Endothelial cell of umbilical vein (primary cell): ENCODE measurements around the gene PHF23. TPM values are rescaled to one million over a fixed set of nuclear protein-coding genes. Genes with fewer than 3 reads are reported as not detected.

ENCODE experiments used
- BruUV-seq: library from RNA; stranded (reverse); fragments of 400-500 nt; replicated peaks from 2 replicates; lab custom pipeline; 2021; lab: Mats Ljungman, UMichigan
- CTCF ChIA-PET: fragments of 300-600, 350-600 bp; sonication (Branson Sonifier 250); formaldehyde crosslinking; loops from one replicate; lab custom pipeline; 2021; ENCODE audit warnings: antibody characterized with exemption, inconsistent platforms; lab: Charles Lee
- POLR2A ChIA-PET: fragments of 300-600, 350-600 bp; sonication (Branson Sonifier 250); formaldehyde crosslinking; loops from one replicate; lab custom pipeline; 2021; ENCODE audit warnings: antibody characterized with exemption, inconsistent platforms; lab: Charles Lee
- DNase-seq: peaks from one replicate; pipeline ENCODE4 v3.0.0-alpha.2; 2011; ENCODE audit warnings: low read depth, low spot score
- FAIRE-seq: peaks from 2 replicates; lab custom pipeline; 2011; peaks lifted over from hg19 to GRCh38; lab: Jason Lieb, UNC
- H2AFZ ChIP-seq: 2 replicates; pipeline ENCODE4 v1.6.0; 2012; ENCODE audit warnings: low read depth, low read length, control low read depth, inconsistent platforms
- H3K27ac ChIP-seq: 2 replicates; pipeline ENCODE4 v1.5.1; 2011; ENCODE audit warnings: low read depth, mild to moderate bottlenecking, control low read depth, low read length, moderate library complexity; ENCODE audit not compliant: insufficient read depth
- H3K27me3 ChIP-seq, 2 experiments: 2 replicates each; pipeline versions ENCODE4 v1.6.0 to v1.6.1; 2011; ENCODE audit warnings: low read length in 2 of 2, mixed read lengths in 1 of 2; ENCODE audit not compliant: control insufficient read depth in 2 of 2, insufficient read depth in 2 of 2
- H3K36me3 ChIP-seq, 2 experiments: 2 replicates in 1 of 2; 3 replicates in 1 of 2; pipeline ENCODE4 v1.5.1; 2011; ENCODE audit warnings: low read length in 2 of 2, mild to moderate bottlenecking in 1 of 2, moderate library complexity in 1 of 2; ENCODE audit not compliant: control insufficient read depth in 2 of 2, insufficient read depth in 2 of 2; ENCODE audit errors: extremely low read depth in 1 of 2
- H3K4me1 ChIP-seq: 3 replicates; pipeline ENCODE4 v1.5.1; 2011; ENCODE audit warnings: mild to moderate bottlenecking, low read length; ENCODE audit not compliant: control insufficient read depth, insufficient read depth; ENCODE audit errors: extremely low read depth
- H3K4me2 ChIP-seq: 2 replicates; pipeline ENCODE4 v1.6.1; 2011; ENCODE audit warnings: low read length, control low read depth, mixed read lengths; ENCODE audit not compliant: insufficient read depth
- H3K4me3 ChIP-seq, 3 experiments: fragments of 200-600 bp in 1 of 3; sonication (generic), shearing (Covaris generic) in 1 of 3; replicated peaks in 1 of 3; 2 replicates each; pipeline ENCODE4 v1.5.1; 2011 to 2016; ENCODE audit warnings: control low read depth in 3 of 3, low read length in 3 of 3, mild to moderate bottlenecking in 2 of 3, inconsistent platforms in 1 of 3, low read depth in 1 of 3, moderate library complexity in 1 of 3; ENCODE audit not compliant: insufficient read depth in 1 of 3
- H3K79me2 ChIP-seq: 2 replicates; pipeline ENCODE4 v1.6.0; 2012; ENCODE audit warnings: low read length, inconsistent platforms; ENCODE audit not compliant: control insufficient read depth, insufficient read depth
- H3K9ac ChIP-seq: replicated peaks from 2 replicates; pipeline ENCODE3; 2011; ENCODE audit warnings: low read length, control low read depth; ENCODE audit not compliant: insufficient read depth; ENCODE audit errors: extremely low read depth
- H3K9me1 ChIP-seq: replicated peaks from 3 replicates; pipeline ENCODE4 v1.6.0; 2011; ENCODE audit warnings: mild to moderate bottlenecking, low read length; ENCODE audit not compliant: control insufficient read depth, insufficient read depth; ENCODE audit errors: extremely low read depth
- H3K9me3 ChIP-seq: replicated peaks from 2 replicates; pipeline ENCODE4 v1.5.1; 2012; ENCODE audit warnings: low read length, inconsistent platforms; ENCODE audit not compliant: control insufficient read depth, insufficient read depth
- H4K20me1 ChIP-seq: replicated peaks from 2 replicates; pipeline ENCODE3; 2011; ENCODE audit warnings: mild to moderate bottlenecking, low read length; ENCODE audit not compliant: control insufficient read depth, insufficient read depth; ENCODE audit errors: extremely low read depth
- JUN ChIP-seq: IDR thresholded peaks from 2 replicates; pipeline ENCODE4 v1.6.1; 2011; ENCODE audit warnings: borderline replicate concordance, low read depth; ENCODE audit not compliant: insufficient read length, insufficient read depth
- MAX ChIP-seq: IDR thresholded peaks from 2 replicates; pipeline ENCODE4 v1.6.1; 2011; ENCODE audit not compliant: insufficient read depth, insufficient read length
- POLR2A ChIP-seq: IDR thresholded peaks from 2 replicates; pipeline ENCODE4 v1.6.1; 2012; ENCODE audit warnings: low read depth, mild to moderate bottlenecking, control low read depth, low read length
- POLR2AphosphoS5 ChIP-seq: IDR thresholded peaks from 2 replicates; pipeline ENCODE4 v1.6.1; 2012; ENCODE audit warnings: low read depth, mild to moderate bottlenecking, control low read depth, low read length, moderate library complexity; ENCODE audit not compliant: insufficient read depth
- dilution Hi-C: fragments of 300-500 bp; cut with MboI; formaldehyde crosslinking; loops from one replicate; pipeline ENCODE4 v1.15.0; 2019; ENCODE audit warnings: low sequenced_read_pairs; ENCODE audit not compliant: extremely low pct_ligation_motif_present
- intact Hi-C: fragments of 100-400 bp; cut with micrococcal nuclease; formaldehyde crosslinking; loops from one replicate; pipeline ENCODE4 v1.10.0; 2022
- polyA plus RNA-seq, 4 experiments: library from polyadenylated mRNA; depleted of rRNA in 3 of 4; stranded (reverse) in 3 of 4; unstranded in 1 of 4; fragments of >200 nt; gene quantifications; 2 replicates each; pipeline versions ENCODE4 v1.2.1 to v1.2.3, GENCODE V29; 2011 to 2012; ENCODE audit warnings: missing spikeins in 1 of 4
- total RNA-seq: library from RNA; stranded (reverse); gene quantifications from 2 replicates; pipeline ENCODE4 v1.2.3, GENCODE V29; 2021

The PHF23 gene
- total and polyA plus RNA-seq, 2 donors (not counting 3 experiments of a cell fraction or from before 2014, with no cell fraction given), result 35.6 to 54.7 TPM

- CTCF ChIA-PET, result interaction anchor here (0.6 to 1.1 kb wide), 2 partner anchors 36 to 371 kb away, joined by 3 read pairs; no protein-coding TSS in a partner anchor
- POLR2A ChIA-PET, result no interaction called here
These were observed 21.6 kb upstream of the PHF23 start for GRCh38 chr17:7260651-7261378.

GRCh38 chr17:7260151-7260550 lies 20.9 kb upstream of the PHF23 start:
- H3K36me3 ChIP-seq, result peaks cover 3 to 17% of the 10 kb centered on the region in 2 experiments
- H2AFZ ChIP-seq, result no peak overlapping the region
- H3K27me3 ChIP-seq, result no peaks in the 10 kb centered on the region
- H3K27ac ChIP-seq, result no peak overlapping the region
- no peak for FAIRE-seq
- ChIA-PET CTCF (interaction anchor here (0.6 to 1.5 kb wide), 3 partner anchors 36 to 372 kb away, joined by 3 read pairs; no protein-coding TSS in a partner anchor), POLR2A (no interaction called here)
- H3K9me1 ChIP-seq, result no peaks in the 10 kb centered on the region
- dilution Hi-C loops (no loop called here), intact Hi-C loops (loop anchor here (2.0 kb wide), 1 partner anchor 39 kb away; no protein-coding TSS in a partner anchor)
- no peaks in the 10 kb centered on the region for H3K9me3 ChIP-seq
- no peaks in the 10 kb centered on the region for H3K79me2 ChIP-seq
- H3K4me3 ChIP-seq, result no peak overlapping the region
- no peak for TF ChIP-seq MAX
- TF ChIP-seq POLR2AphosphoS5, result peak; percentile 4
- TF ChIP-seq POLR2A, result no peak
- H3K4me1 ChIP-seq, result peaks cover 26% of the 10 kb centered on the region
- H4K20me1 ChIP-seq, result no peaks in the 10 kb centered on the region
- no peak overlapping the region for H3K9ac ChIP-seq
- no peak overlapping the region for H3K4me2 ChIP-seq
- BruUV-seq, result TSS peak; percentile 14
- DNase-seq, result no peak

More at GRCh38 chr17:7260651-7261378, 21.6 kb upstream of the PHF23 start:
- H3K4me1 ChIP-seq, result peaks cover 26% of the 10 kb centered on the region
- peak overlapping the region; percentile 31 for H3K4me2 ChIP-seq
- DNase-seq, result no peak
- peak; percentile 23 for TF ChIP-seq POLR2AphosphoS5
- no peak for TF ChIP-seq POLR2A
- no peak for TF ChIP-seq JUN
- dilution Hi-C loops (no loop called here), intact Hi-C loops (loop anchor here (1.0 to 2.0 kb wide), 2 partner anchors 9 to 40 kb away; partner anchors contain the start of gene ELP5)
- no peaks in the 10 kb centered on the region for H3K79me2 ChIP-seq
- no peaks in the 10 kb centered on the region for H3K9me1 ChIP-seq
- no peaks in the 10 kb centered on the region for H3K27me3 ChIP-seq
- BruUV-seq, result no TSS peak
- no peaks in the 10 kb centered on the region for H4K20me1 ChIP-seq
- FAIRE-seq, result no peak
- peak overlapping the region; percentile 29 for H3K9ac ChIP-seq
- H3K27ac ChIP-seq, result no peak overlapping the region
- peak overlapping the region; percentile 8 to 19 (median 13) for H3K4me3 ChIP-seq
- peak overlapping the region; percentile 52 for H2AFZ ChIP-seq
- peaks cover 3 to 15% of the 10 kb centered on the region in 2 experiments for H3K36me3 ChIP-seq
- H3K9me3 ChIP-seq, result no peaks in the 10 kb centered on the region
